IMR-90 (cell line): ENCODE results near the gene MEGF9. TPM values are rescaled to one million over a fixed set of nuclear protein-coding genes. Genes with fewer than 3 reads are reported as not detected.

Experiments
- ATAC-seq: fragments of 200-7000 bp; cut with Tn5 transposase; 2 replicates; pipeline ENCODE4 v1.9.1; 2020; ENCODE audit warnings: low read depth, mild to moderate bottlenecking, moderate library complexity
- BruUV-seq: library from RNA; stranded (reverse); fragments of 400-500 nt; replicated peaks from 2 replicates; lab custom pipeline; 2021; lab: Mats Ljungman, UMichigan
- CTCF ChIA-PET: fragments of 300-600 bp; formaldehyde crosslinking; extraction: SDS; loops from one replicate; lab custom pipeline; 2021; ENCODE audit warnings: antibody characterized with exemption; lab: Yijun Ruan, JAX
- POLR2A ChIA-PET: fragments of 300-600 bp; sonication (Branson Sonifier 250); formaldehyde crosslinking; loops from one replicate; lab custom pipeline; 2022; ENCODE audit warnings: antibody characterized with exemption; ENCODE audit not compliant: unreplicated experiment; lab: Charles Lee
- DNase-seq: peaks from one replicate; pipeline ENCODE4 v3.0.0; 2013
- H2AFZ ChIP-seq: replicated peaks from 2 replicates; pipeline ENCODE3; 2013; ENCODE audit warnings: low read length, mild to moderate bottlenecking; ENCODE audit not compliant: poor library complexity
- H2AK5ac ChIP-seq: 2 replicates; pipeline ENCODE4 v1.6.1; 2013; ENCODE audit warnings: low read depth, low read length, inconsistent platforms
- H2AK9ac ChIP-seq: replicated peaks from 2 replicates; pipeline ENCODE3; 2013; ENCODE audit warnings: mild to moderate bottlenecking, low read depth, low read length, moderate library complexity; ENCODE audit not compliant: poor library complexity
- H2BK120ac ChIP-seq: 2 replicates; pipeline ENCODE4 v1.6.1; 2013; ENCODE audit warnings: low read depth, low read length, inconsistent platforms
- H2BK15ac ChIP-seq: 3 replicates; pipeline ENCODE4 v1.6.1; 2013; ENCODE audit warnings: low read depth, low read length, inconsistent platforms
- H2BK20ac ChIP-seq: 2 replicates; pipeline ENCODE4 v1.6.1; 2013; ENCODE audit warnings: low read depth, mild to moderate bottlenecking, inconsistent platforms, low read length, moderate library complexity
- H2BK5ac ChIP-seq: 2 replicates; pipeline ENCODE4 v1.6.1; 2013; ENCODE audit warnings: mild to moderate bottlenecking, low read depth, low read length, inconsistent platforms; ENCODE audit not compliant: poor library complexity, severe bottlenecking
- H3K14ac ChIP-seq: replicated peaks from 2 replicates; pipeline ENCODE4 v1.6.1; 2013; ENCODE audit warnings: low read depth, low read length, inconsistent platforms
- H3K18ac ChIP-seq: 2 replicates; pipeline ENCODE4 v1.6.1; 2013; ENCODE audit warnings: low read depth, low read length, control low read depth
- H3K23ac ChIP-seq: 2 replicates; pipeline ENCODE4 v1.6.1; 2013; ENCODE audit warnings: low read depth, low read length, inconsistent platforms
- H3K27ac ChIP-seq: 2 replicates; pipeline ENCODE4 v1.5.1; 2013; ENCODE audit warnings: mild to moderate bottlenecking, control low read depth, low read length; ENCODE audit not compliant: insufficient read depth
- H3K27me3 ChIP-seq: 2 replicates; pipeline ENCODE4 v1.6.1; 2013; ENCODE audit warnings: low read length; ENCODE audit not compliant: control insufficient read depth, insufficient read depth
- H3K36me3 ChIP-seq: 2 replicates; pipeline ENCODE4 v1.6.1; 2013; ENCODE audit warnings: low read length, mixed read lengths; ENCODE audit not compliant: control insufficient read depth, insufficient read depth
- H3K4ac ChIP-seq: 2 replicates; pipeline ENCODE4 v1.6.1; 2013; ENCODE audit warnings: low read depth, low read length, inconsistent platforms
- H3K4me1 ChIP-seq: 2 replicates; pipeline ENCODE4 v1.6.1; 2013; ENCODE audit warnings: low read length, mixed read lengths; ENCODE audit not compliant: control insufficient read depth, insufficient read depth
- H3K4me2 ChIP-seq: 2 replicates; pipeline ENCODE4 v1.6.1; 2013; ENCODE audit warnings: low read depth, mild to moderate bottlenecking, control low read depth, low read length, moderate library complexity
- H3K4me3 ChIP-seq: 2 replicates; pipeline ENCODE4 v1.5.1; 2013; ENCODE audit warnings: low read depth, mild to moderate bottlenecking, control low read depth, low read length, moderate library complexity; ENCODE audit not compliant: insufficient read depth
- H3K56ac ChIP-seq: 2 replicates; pipeline ENCODE4 v1.6.1; 2013; ENCODE audit warnings: low read length, inconsistent platforms; ENCODE audit not compliant: insufficient read depth; ENCODE audit errors: extremely low read depth
- H3K79me1 ChIP-seq, 2 experiments: 2 replicates each; pipeline ENCODE4 v1.6.1; 2013; ENCODE audit warnings: low read length in 2 of 2, inconsistent platforms in 1 of 2, low read depth in 1 of 2
- H3K9ac ChIP-seq: 2 replicates; pipeline ENCODE4 v1.6.1; 2013; ENCODE audit warnings: low read depth, low read length, control low read depth
- H3K9me1 ChIP-seq: 2 replicates; pipeline ENCODE4 v1.6.1; 2013; ENCODE audit warnings: low read length, inconsistent platforms; ENCODE audit not compliant: insufficient read depth
- H3K9me3 ChIP-seq: 2 replicates; pipeline ENCODE4 v1.6.1; 2013; ENCODE audit warnings: low read length; ENCODE audit not compliant: control insufficient read depth, insufficient read depth
- H4K20me1 ChIP-seq: 2 replicates; pipeline ENCODE4 v1.6.1; 2013; ENCODE audit warnings: low read length, inconsistent platforms; ENCODE audit not compliant: insufficient read depth
- H4K5ac ChIP-seq: 2 replicates; pipeline ENCODE4 v1.6.1; 2013; ENCODE audit warnings: mild to moderate bottlenecking, low read depth, low read length, control low read depth
- H4K8ac ChIP-seq, 2 experiments: 2 replicates each; pipeline ENCODE4 v1.6.1; 2013; ENCODE audit warnings: low read depth in 2 of 2, low read length in 2 of 2, control low read depth in 1 of 2, inconsistent platforms in 1 of 2
- H4K91ac ChIP-seq: 2 replicates; pipeline ENCODE4 v1.6.1; 2013; ENCODE audit warnings: low read depth, low read length, inconsistent platforms; ENCODE audit not compliant: insufficient read depth
- BHLHE40 ChIP-seq: fragments of 150-350 bp; IDR thresholded peaks from 2 replicates; pipeline ENCODE4 v1.6.1; 2016; ENCODE audit warnings: mild to moderate bottlenecking, low read depth, low read length
- FOS ChIP-seq: fragments of 150-350 bp; IDR thresholded peaks from 2 replicates; pipeline ENCODE4 v1.6.1; 2016; ENCODE audit warnings: low read depth, low read length
- RAD21 ChIP-seq: IDR thresholded peaks from 2 replicates; pipeline ENCODE4 v1.6.1; 2012; ENCODE audit warnings: low read length, improper control_type of control experiment
- RFX5 ChIP-seq: IDR thresholded peaks from 2 replicates; pipeline ENCODE4 v1.8.0; 2012; ENCODE audit warnings: low read depth, mild to moderate bottlenecking, low read length, moderate library complexity
- WGBS, 2 experiments: methylation state at CpG; one replicate each; pipeline versions ENCODE4 v1.1.5 to v1.1.7; 2013; ENCODE audit warnings: missing lambda C conversion rate in 2 of 2; ENCODE audit not compliant: insufficient read length in 1 of 2; ENCODE audit errors: extremely low coverage in 2 of 2; 5-methylcytosine and 5-hydroxymethylcytosine counted together
- dilution Hi-C: fragments of 300-500 bp; cut with HindIII; formaldehyde crosslinking; loops from one replicate; pipeline ENCODE4 v1.14.3; 2018; ENCODE audit warnings: low sequenced_read_pairs; ENCODE audit not compliant: unreplicated experiment
- in situ Hi-C: fragments of 300-500 bp; cut with MboI; formaldehyde crosslinking; loops from 3 replicates; pipeline ENCODE4 v1.14.3; 2019; ENCODE audit warnings: low sequenced_read_pairs, inconsistent platforms, mixed read lengths
- intact Hi-C: fragments of 100-400 bp; cut with micrococcal nuclease; formaldehyde crosslinking; loops from 2 replicates; pipeline ENCODE4 v1.10.0; 2022
- polyA plus RNA-seq, 3 experiments: library from polyadenylated mRNA; depleted of rRNA; stranded (reverse); fragments of >200 nt; gene quantifications; 2 replicates each; pipeline ENCODE4 v1.2.3, GENCODE V29; 2012; ENCODE audit warnings: low replicate concordance in 1 of 3
- total RNA-seq: library from RNA; depleted of rRNA; stranded (reverse); fragments of >200 nt; gene quantifications from 2 replicates; pipeline ENCODE4 v1.2.3, GENCODE V29; 2012
- TF ChIP-seq, protein P1 (sequence below): conservative IDR thresholded peaks from 2 replicates; pipeline ENCODE4 v1.5.1; 2012; ENCODE audit warnings: mild to moderate bottlenecking, low read depth, low read length, improper control_type of control experiment

Gene MEGF9
- total and polyA plus RNA-seq, 2 of the 4 experiments (the other 2 are of a cell fraction): 3.4 TPM

GRCh38 chr9:120741701-120742100, 27.4 kb upstream of the MEGF9 start:
- Histone ChIP-seq H3K4me1 (no peaks in the 10 kb centered on the region), H2BK5ac (no peak overlapping the region), H2AFZ (no peak overlapping the region), H2BK120ac (no peak overlapping the region), H3K79me1 (no peaks in the 10 kb centered on the region), H3K14ac (no peak overlapping the region), H3K18ac (no peak overlapping the region), H2AK5ac (no peak overlapping the region), H3K23ac (no peak overlapping the region), H4K20me1 (no peaks in the 10 kb centered on the region), H2BK15ac (no peak overlapping the region), H3K4ac (no peak overlapping the region), H2AK9ac (no peak overlapping the region), H3K4me2 (no peak overlapping the region), H4K91ac (no peak overlapping the region), H2BK20ac (no peak overlapping the region), H3K27ac (no peak overlapping the region), H3K4me3 (no peak overlapping the region), H3K9me1 (no peaks in the 10 kb centered on the region), H4K8ac (no peak overlapping the region), H3K9me3 (no peaks in the 10 kb centered on the region), H3K56ac (no peak overlapping the region), H3K27me3 (no peaks in the 10 kb centered on the region), H3K36me3 (no peaks in the 10 kb centered on the region), H4K5ac (no peak overlapping the region), H3K9ac (no peak overlapping the region)
- no peak for ATAC-seq
- in situ Hi-C loops: no loop called here
- CTCF ChIA-PET: no interaction called here
- dilution Hi-C loops: no loop called here
- no peak for DNase-seq
- WGBS, 2 experiments: no CpG with 5 or more reads among the region's 1 CpG
- intact Hi-C loops: no loop called here
- TF ChIP-seq RFX5 (no peak), FOS (no peak), BHLHE40 (no peak), RAD21 (no peak)
- TF ChIP-seq, protein P1, sequence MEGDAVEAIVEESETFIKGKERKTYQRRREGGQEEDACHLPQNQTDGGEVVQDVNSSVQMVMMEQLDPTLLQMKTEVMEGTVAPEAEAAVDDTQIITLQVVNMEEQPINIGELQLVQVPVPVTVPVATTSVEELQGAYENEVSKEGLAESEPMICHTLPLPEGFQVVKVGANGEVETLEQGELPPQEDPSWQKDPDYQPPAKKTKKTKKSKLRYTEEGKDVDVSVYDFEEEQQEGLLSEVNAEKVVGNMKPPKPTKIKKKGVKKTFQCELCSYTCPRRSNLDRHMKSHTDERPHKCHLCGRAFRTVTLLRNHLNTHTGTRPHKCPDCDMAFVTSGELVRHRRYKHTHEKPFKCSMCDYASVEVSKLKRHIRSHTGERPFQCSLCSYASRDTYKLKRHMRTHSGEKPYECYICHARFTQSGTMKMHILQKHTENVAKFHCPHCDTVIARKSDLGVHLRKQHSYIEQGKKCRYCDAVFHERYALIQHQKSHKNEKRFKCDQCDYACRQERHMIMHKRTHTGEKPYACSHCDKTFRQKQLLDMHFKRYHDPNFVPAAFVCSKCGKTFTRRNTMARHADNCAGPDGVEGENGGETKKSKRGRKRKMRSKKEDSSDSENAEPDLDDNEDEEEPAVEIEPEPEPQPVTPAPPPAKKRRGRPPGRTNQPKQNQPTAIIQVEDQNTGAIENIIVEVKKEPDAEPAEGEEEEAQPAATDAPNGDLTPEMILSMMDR: no peak
- no TSS peak for BruUV-seq
- POLR2A ChIA-PET: no interaction called here
